M059J (cell line): ENCODE measurements around the gene SLC6A5. TPM values are rescaled to one million over a fixed set of nuclear protein-coding genes. Genes with fewer than 3 reads are reported as not detected.

ENCODE experiments used
- DNase-seq: peaks from one replicate; pipeline ENCODE4 v3.0.0-alpha.2; 2012; ENCODE audit warnings: low read depth
- total RNA-seq: library from RNA; depleted of rRNA; stranded (reverse); fragments of >200 nt; shearing (Covaris generic); gene quantifications from 2 replicates; pipeline ENCODE4 v1.2.3, GENCODE V29; 2014

Gene SLC6A5
- total RNA-seq, 1 experiment from 2014 or later: not detected

- no peak for DNase-seq
These were observed 21.6 kb downstream of the SLC6A5 start for GRCh38 chr11:20620988-20621387.

- no peak for DNase-seq
These were observed 22.3 kb downstream of the SLC6A5 start for GRCh38 chr11:20621679-20622078.

- no peak for DNase-seq
These were observed 23.8 kb downstream of the SLC6A5 start for GRCh38 chr11:20623252-20623651.

GRCh38 chr11:20626279-20626678 lies 26.9 kb downstream of the SLC6A5 start:
- DNase-seq: no peak

- DNase-seq: no peak
These were observed 27.6 kb downstream of the SLC6A5 start for GRCh38 chr11:20627026-20627425.

GRCh38 chr11:20627701-20628100 lies 28.3 kb downstream of the SLC6A5 start:
- no peak for DNase-seq

GRCh38 chr11:20631519-20632168 lies 32.2 kb downstream of the SLC6A5 start:
- no peak for DNase-seq

GRCh38 chr11:20632169-20632532 lies 32.7 kb downstream of the SLC6A5 start:
- DNase-seq: no peak

GRCh38 chr11:20634044-20634443 lies 34.6 kb downstream of the SLC6A5 start:
- DNase-seq: no peak

- no peak for DNase-seq
These were observed 35.4 kb downstream of the SLC6A5 start for GRCh38 chr11:20634781-20635180.

- DNase-seq: no peak
These were observed 38.7 kb downstream of the SLC6A5 start for GRCh38 chr11:20638074-20638473.

- DNase-seq: no peak
These were observed 40.3 kb downstream of the SLC6A5 start for GRCh38 chr11:20639688-20640087.

GRCh38 chr11:20640401-20640800 lies 41.0 kb downstream of the SLC6A5 start:
- DNase-seq: no peak

- DNase-seq: no peak
These were observed 45.0 kb downstream of the SLC6A5 start for GRCh38 chr11:20644360-20644759.

GRCh38 chr11:20647976-20648565 lies 48.7 kb downstream of the SLC6A5 start:
- peak; percentile 49 for DNase-seq

- no peak for DNase-seq
These were observed 52.9 kb downstream of the SLC6A5 start for GRCh38 chr11:20652150-20652806.

GRCh38 chr11:20654038-20654437 lies 54.6 kb downstream of the SLC6A5 start:
- no peak for DNase-seq

GRCh38 chr11:20656901-20657300 lies 57.5 kb downstream of the SLC6A5 start:
- no peak for DNase-seq

- no peak for DNase-seq
These were observed 58.7 kb downstream of the SLC6A5 start for GRCh38 chr11:20658135-20658534.

GRCh38 chr11:20661445-20661844 lies 62.0 kb downstream of the SLC6A5 start:
- no peak for DNase-seq

GRCh38 chr11:20661850-20662249 lies 62.4 kb downstream of the SLC6A5 start:
- DNase-seq: no peak

- no peak for DNase-seq
These were observed 68.9 kb downstream of the SLC6A5 start for GRCh38 chr11:20668131-20668809.
